AG09309 (cell line): ENCODE measurements around the gene IFT57.

ENCODE experiments used
- DNase-seq: peaks from one replicate; pipeline ENCODE4 v3.0.0-alpha.2; 2010; ENCODE audit warnings: low read depth
- H3K4me3 ChIP-seq: 2 replicates; pipeline ENCODE4 v1.5.1; 2011; ENCODE audit warnings: mild to moderate bottlenecking, low read depth, low read length, moderate library complexity; ENCODE audit not compliant: control insufficient read depth
- CTCF ChIP-seq: IDR thresholded peaks from 2 replicates; pipeline ENCODE4 v1.5.1; 2011; ENCODE audit warnings: mild to moderate bottlenecking, low read depth, low read length, inconsistent platforms; ENCODE audit not compliant: insufficient read depth, control insufficient read depth; ENCODE audit errors: missing control alignments

The IFT57 gene

GRCh38 chr3:108133048-108133369 is 89.2 kb downstream of the IFT57 start:
- H3K4me3 ChIP-seq: no peak overlapping the region
- no peak for TF ChIP-seq CTCF
- no peak for DNase-seq

- TF ChIP-seq CTCF: no peak
- DNase-seq: no peak
- no peak overlapping the region for H3K4me3 ChIP-seq
These were observed 90.6 kb downstream of the IFT57 start for GRCh38 chr3:108131475-108132134.

- peak; percentile 71 for DNase-seq
- H3K4me3 ChIP-seq: no peak overlapping the region
- no peak for TF ChIP-seq CTCF
These were observed 91.3 kb downstream of the IFT57 start for GRCh38 chr3:108130701-108131474.

GRCh38 chr3:108130236-108130635 is 92.0 kb downstream of the IFT57 start:
- H3K4me3 ChIP-seq: no peak overlapping the region
- TF ChIP-seq CTCF: no peak
- DNase-seq: no peak

GRCh38 chr3:108127301-108127988 is 94.8 kb downstream of the IFT57 start:
- DNase-seq: no peak
- no peak for TF ChIP-seq CTCF
- H3K4me3 ChIP-seq: no peak overlapping the region

- H3K4me3 ChIP-seq: no peak overlapping the region
- no peak for TF ChIP-seq CTCF
- DNase-seq: no peak
These were observed 95.9 kb downstream of the IFT57 start for GRCh38 chr3:108126348-108126747.
